ENCODE data around the gene LYZL1.

GRCh38 chr10:29309465-29309864, 20.6 kb downstream of the LYZL1 start:
- TF ChIP-seq POLR2AphosphoS5 (IDR thresholded peaks at IDR 0.05; ENCODE audit: low read depth, low read length) (no peak), POLR2A (IDR thresholded peaks at IDR 0.05; ENCODE audit: low read depth, low read length) (no peak), TAF1 (IDR thresholded peaks at IDR 0.05; ENCODE audit: low read depth, low read length) (no peak), POU2F2 (IDR thresholded peaks at IDR 0.05; ENCODE audit: low read depth, low read length) (no peak), PAX5 (IDR thresholded peaks at IDR 0.05; ENCODE audit: insufficient read depth, low read length, severe bottlenecking) (no peak)

All from GM12891 (cell line).